Tibial nerve (tissue), 3 donors: Measurements from ENCODE around the gene IL21R.

Experiments
- POLR2A ChIP-seq, 2 donors: fragments of 450-650 bp; IDR thresholded peaks; one replicate each; pipeline ENCODE4 v1.6.1; 2017; ENCODE audit warnings: antibody characterized with exemption in 2 of 2, mild to moderate bottlenecking in 2 of 2, moderate library complexity in 2 of 2
- TF ChIP-seq, protein P1 (sequence below), 5 experiments: fragments of 200-600 bp in 3 of 5; fragments of 450-650 bp in 2 of 5; sonication (generic) in 3 of 5; IDR thresholded peaks; one replicate each; pipeline ENCODE4 v1.5.1; 2016 to 2019; ENCODE audit warnings: antibody characterized with exemption in 5 of 5, mild to moderate bottlenecking in 3 of 5, moderate library complexity in 2 of 5

DNA sequence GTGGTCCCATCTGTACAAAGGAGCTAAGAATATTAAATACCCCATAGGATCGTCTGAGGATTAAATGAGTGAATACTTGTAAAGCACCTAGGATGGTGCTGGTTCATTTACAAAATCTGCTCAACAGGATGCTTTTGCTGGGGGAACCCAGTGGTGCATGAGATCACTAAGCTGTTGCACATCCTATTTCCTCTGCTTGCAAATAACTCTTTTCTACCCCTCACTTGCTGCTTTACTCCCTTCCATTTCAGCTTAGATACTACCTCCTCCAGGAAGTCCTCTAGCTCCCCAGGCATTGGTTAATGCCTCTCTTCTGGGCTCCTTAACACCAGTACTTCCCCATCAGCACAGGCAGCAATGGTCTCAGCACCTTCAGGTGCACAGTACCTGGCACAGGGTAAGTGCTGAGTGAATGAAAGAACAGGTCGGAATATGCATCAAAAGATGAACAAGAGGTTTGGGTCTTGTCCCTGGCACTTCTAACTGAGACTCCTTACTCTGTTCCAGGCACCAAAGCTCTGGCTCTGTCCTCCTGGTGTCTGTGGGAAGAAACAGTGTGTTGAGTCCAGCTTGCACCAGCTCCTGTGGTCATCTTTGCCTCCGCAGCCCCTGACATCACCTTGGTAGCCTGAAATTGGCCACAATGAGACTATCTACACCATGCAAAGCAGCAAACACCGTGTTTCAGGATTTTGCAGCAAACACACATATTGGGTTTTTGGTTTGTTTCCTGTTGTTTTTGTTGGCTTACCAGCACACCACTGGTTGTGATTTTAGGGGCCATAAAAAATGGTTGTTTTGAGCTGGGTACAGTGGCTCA lies 24.1 kb upstream of the IL21R start:
- TF ChIP-seq POLR2A (IDR thresholded peaks at IDR 0.05), result no peak
- TF ChIP-seq, protein P1, sequence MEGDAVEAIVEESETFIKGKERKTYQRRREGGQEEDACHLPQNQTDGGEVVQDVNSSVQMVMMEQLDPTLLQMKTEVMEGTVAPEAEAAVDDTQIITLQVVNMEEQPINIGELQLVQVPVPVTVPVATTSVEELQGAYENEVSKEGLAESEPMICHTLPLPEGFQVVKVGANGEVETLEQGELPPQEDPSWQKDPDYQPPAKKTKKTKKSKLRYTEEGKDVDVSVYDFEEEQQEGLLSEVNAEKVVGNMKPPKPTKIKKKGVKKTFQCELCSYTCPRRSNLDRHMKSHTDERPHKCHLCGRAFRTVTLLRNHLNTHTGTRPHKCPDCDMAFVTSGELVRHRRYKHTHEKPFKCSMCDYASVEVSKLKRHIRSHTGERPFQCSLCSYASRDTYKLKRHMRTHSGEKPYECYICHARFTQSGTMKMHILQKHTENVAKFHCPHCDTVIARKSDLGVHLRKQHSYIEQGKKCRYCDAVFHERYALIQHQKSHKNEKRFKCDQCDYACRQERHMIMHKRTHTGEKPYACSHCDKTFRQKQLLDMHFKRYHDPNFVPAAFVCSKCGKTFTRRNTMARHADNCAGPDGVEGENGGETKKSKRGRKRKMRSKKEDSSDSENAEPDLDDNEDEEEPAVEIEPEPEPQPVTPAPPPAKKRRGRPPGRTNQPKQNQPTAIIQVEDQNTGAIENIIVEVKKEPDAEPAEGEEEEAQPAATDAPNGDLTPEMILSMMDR (IDR thresholded peaks at IDR 0.05), result no peak
